Duodenal mucosa (tissue), 2 donors: ENCODE results near the gene KIRREL1.

ENCODE experiments used
- H3K27ac ChIP-seq: one replicate; pipeline ENCODE4 v1.7.0; 2013; ENCODE audit warnings: low read depth, low read length
- H3K27me3 ChIP-seq, 2 donors: one replicate each; pipeline ENCODE4 v1.7.0; 2013; ENCODE audit warnings: low read length in 2 of 2, control low read depth in 1 of 2; ENCODE audit not compliant: insufficient read depth in 2 of 2, control insufficient read depth in 1 of 2
- H3K36me3 ChIP-seq, 2 donors: one replicate each; pipeline ENCODE4 v1.7.0; 2013; ENCODE audit warnings: low read length in 2 of 2, control low read depth in 1 of 2; ENCODE audit not compliant: insufficient read depth in 2 of 2, control insufficient read depth in 1 of 2
- H3K4me1 ChIP-seq, 2 donors: one replicate each; pipeline ENCODE4 v1.7.0; 2013; ENCODE audit warnings: low read length in 2 of 2, control low read depth in 1 of 2; ENCODE audit not compliant: insufficient read depth in 2 of 2, control insufficient read depth in 1 of 2
- H3K4me3 ChIP-seq, 2 donors: one replicate each; pipeline ENCODE4 v1.7.0; 2013; ENCODE audit warnings: low read length in 2 of 2, low read depth in 1 of 2
- H3K9ac ChIP-seq, 2 donors: one replicate each; pipeline ENCODE4 v1.7.0; 2013; ENCODE audit warnings: low read length in 2 of 2, low read depth in 1 of 2
- H3K9me3 ChIP-seq, 2 donors: one replicate each; pipeline ENCODE4 v1.7.0; 2013; ENCODE audit warnings: low read length in 2 of 2, control low read depth in 1 of 2; ENCODE audit not compliant: control insufficient read depth in 1 of 2

Gene KIRREL1

DNA sequence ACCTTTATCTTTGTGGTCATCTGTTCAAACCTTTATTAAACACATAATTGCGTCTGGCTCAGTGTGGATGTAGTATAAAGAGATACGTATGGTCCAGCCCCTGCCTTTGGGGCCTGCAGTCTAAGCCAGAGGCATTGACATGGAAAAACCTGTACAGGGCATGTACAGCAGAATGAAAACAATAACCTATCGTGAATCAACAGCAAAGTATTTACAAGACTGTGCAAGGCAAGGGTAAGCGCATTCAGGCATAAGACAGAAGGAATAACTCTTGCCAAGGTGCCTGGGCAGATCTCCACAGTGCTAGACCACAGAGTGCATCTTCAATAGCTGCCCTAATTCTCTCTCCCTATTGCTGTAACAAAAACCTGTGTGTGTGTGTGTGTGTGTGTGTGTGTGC lies 35.5 kb downstream of the KIRREL1 start:
- Histone ChIP-seq H3K36me3 (no peaks in the 10 kb centered on the region), H3K27ac (no peak overlapping the region), H3K4me3 (no peak overlapping the region), H3K9me3 (no peaks in the 10 kb centered on the region), H3K9ac (no peak overlapping the region), H3K27me3 (no peaks in the 10 kb centered on the region), H3K4me1 (peaks cover 0 to 9% of the 10 kb centered on the region in 2 donors)

GRCh38 chr1:158035014-158035413 lies 41.6 kb downstream of the KIRREL1 start:
- no peaks in the 10 kb centered on the region for H3K9me3 ChIP-seq
- peaks cover 0 to 5% of the 10 kb centered on the region in 2 donors for H3K4me1 ChIP-seq
- H3K27ac ChIP-seq = no peak overlapping the region
- H3K36me3 ChIP-seq = no peaks in the 10 kb centered on the region
- H3K9ac ChIP-seq = no peak overlapping the region
- H3K27me3 ChIP-seq = peaks cover 0 to 3% of the 10 kb centered on the region in 2 donors
- no peak overlapping the region for H3K4me3 ChIP-seq

GRCh38 chr1:158035976-158036583 lies 42.6 kb downstream of the KIRREL1 start:
- H3K27me3 ChIP-seq = peaks cover 0 to 3% of the 10 kb centered on the region in 2 donors

DNA sequence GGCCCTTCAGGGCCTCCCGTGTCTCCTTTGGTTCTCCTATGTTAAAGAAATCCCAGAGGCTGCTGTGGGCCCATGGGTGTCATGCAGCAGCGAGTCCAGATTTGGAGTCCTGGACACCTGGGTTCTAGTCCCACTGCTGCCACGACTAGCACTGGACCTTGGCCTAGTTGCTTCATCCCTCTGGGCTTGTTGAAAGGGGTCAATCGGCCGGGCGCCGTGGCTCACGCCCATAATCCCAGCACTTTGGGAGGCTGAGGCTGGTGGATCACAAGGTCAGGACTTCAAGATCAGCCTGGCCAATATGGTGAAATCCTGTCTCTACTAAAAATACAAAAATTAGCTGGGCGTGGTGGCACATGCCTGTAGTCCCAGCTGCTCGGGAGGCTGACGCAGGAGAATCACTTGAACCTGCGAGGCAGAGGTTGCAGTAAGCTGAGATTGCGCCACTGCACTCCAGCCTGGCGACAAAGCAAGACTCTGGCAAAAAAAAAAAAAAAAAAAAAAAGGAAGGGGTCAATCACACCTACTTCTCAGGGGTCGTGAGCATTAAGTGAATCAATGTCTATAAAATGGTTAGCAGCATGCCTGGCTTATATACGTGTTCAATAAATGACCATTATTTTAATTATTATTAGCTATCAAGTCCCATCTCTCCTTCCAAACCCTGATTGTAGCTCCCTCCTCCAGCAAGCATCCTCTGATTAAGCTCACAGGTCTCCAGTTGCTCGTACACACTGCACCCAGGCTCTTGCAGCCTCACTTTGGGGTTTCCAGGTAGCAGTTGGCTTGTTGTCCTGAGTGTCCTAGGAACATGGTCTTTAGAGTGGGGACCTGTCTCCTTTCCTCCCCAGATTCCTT lies 43.8 kb downstream of the KIRREL1 start:
- Histone ChIP-seq H3K4me1 (peaks cover 0 to 5% of the 10 kb centered on the region in 2 donors), H3K4me3 (no peak overlapping the region), H3K36me3 (no peaks in the 10 kb centered on the region), H3K9me3 (no peaks in the 10 kb centered on the region), H3K9ac (no peak overlapping the region), H3K27me3 (peaks cover 0 to 3% of the 10 kb centered on the region in 2 donors), H3K27ac (no peak overlapping the region)

More at GRCh38 chr1:158035976-158036583, 42.6 kb downstream of the KIRREL1 start:
- no peaks in the 10 kb centered on the region for H3K36me3 ChIP-seq
- no peaks in the 10 kb centered on the region for H3K9me3 ChIP-seq
- H3K4me3 ChIP-seq = no peak overlapping the region
- no peak overlapping the region for H3K27ac ChIP-seq
- no peak overlapping the region for H3K9ac ChIP-seq
- H3K4me1 ChIP-seq = peaks cover 0 to 5% of the 10 kb centered on the region in 2 donors

- no peak overlapping the region for H3K27ac ChIP-seq
- no peak overlapping the region for H3K4me3 ChIP-seq
Observed at GRCh38 chr1:158037866-158038359, 44.5 kb downstream of the KIRREL1 start.

DNA sequence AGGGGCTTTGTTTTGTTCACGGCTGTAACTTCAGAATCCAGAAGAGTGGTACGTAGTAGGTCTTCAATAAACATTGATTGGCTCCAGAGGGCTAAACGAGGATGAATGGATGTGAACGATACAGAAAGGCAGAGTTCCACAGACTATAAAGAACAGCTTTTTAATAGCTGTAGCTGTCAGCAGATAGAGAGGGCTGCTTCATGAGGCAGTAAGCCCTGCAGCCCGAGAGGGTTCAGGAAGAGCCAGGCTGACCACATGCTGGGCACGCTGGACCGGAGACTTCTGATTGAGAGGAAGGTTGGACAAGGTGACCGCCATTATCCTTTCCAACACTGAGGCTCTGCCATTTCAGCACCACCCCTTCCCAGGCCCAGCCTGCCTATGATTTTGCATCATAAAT lies 45.3 kb downstream of the KIRREL1 start:
- H3K27ac ChIP-seq = no peak overlapping the region
- H3K4me1 ChIP-seq = peaks cover 0 to 10% of the 10 kb centered on the region in 2 donors

More at GRCh38 chr1:158037866-158038359, 44.5 kb downstream of the KIRREL1 start:
- Histone ChIP-seq H3K27me3 (peaks cover 0 to 3% of the 10 kb centered on the region in 2 donors), H3K9me3 (no peaks in the 10 kb centered on the region), H3K4me1 (peaks cover 0 to 5% of the 10 kb centered on the region in 2 donors), H3K36me3 (no peaks in the 10 kb centered on the region), H3K9ac (no peak overlapping the region)

GRCh38 chr1:158039380-158039779 lies 45.9 kb downstream of the KIRREL1 start:
- Histone ChIP-seq H3K9me3 (no peaks in the 10 kb centered on the region), H3K27ac (no peak overlapping the region), H3K9ac (no peak overlapping the region), H3K36me3 (no peaks in the 10 kb centered on the region), H3K4me3 (no peak overlapping the region), H3K27me3 (peaks cover 0 to 3% of the 10 kb centered on the region in 2 donors), H3K4me1 (peaks cover 0 to 10% of the 10 kb centered on the region in 2 donors)

More for the DNA sequence above, 45.3 kb downstream of the KIRREL1 start:
- Histone ChIP-seq H3K9me3 (no peaks in the 10 kb centered on the region), H3K36me3 (no peaks in the 10 kb centered on the region), H3K27me3 (peaks cover 0 to 3% of the 10 kb centered on the region in 2 donors), H3K4me3 (no peak overlapping the region), H3K9ac (no peak overlapping the region)

- no peak overlapping the region for H3K4me3 ChIP-seq
- H3K36me3 ChIP-seq = no peaks in the 10 kb centered on the region
- peaks cover 3 to 10% of the 10 kb centered on the region in 2 donors for H3K4me1 ChIP-seq
- H3K9ac ChIP-seq = no peak overlapping the region
- no peak overlapping the region for H3K27ac ChIP-seq
- H3K9me3 ChIP-seq = no peaks in the 10 kb centered on the region
- H3K27me3 ChIP-seq = peaks cover 0 to 3% of the 10 kb centered on the region in 2 donors
Observed at GRCh38 chr1:158040323-158040722, 46.9 kb downstream of the KIRREL1 start.

- H3K4me1 ChIP-seq = peaks cover 3 to 6% of the 10 kb centered on the region in 2 donors
- H3K9me3 ChIP-seq = no peaks in the 10 kb centered on the region
- no peak overlapping the region for H3K9ac ChIP-seq
- no peaks in the 10 kb centered on the region for H3K36me3 ChIP-seq
- H3K27ac ChIP-seq = no peak overlapping the region
- H3K4me3 ChIP-seq = no peak overlapping the region
- H3K27me3 ChIP-seq = no peaks in the 10 kb centered on the region
Observed at GRCh38 chr1:158043232-158043631, 49.8 kb downstream of the KIRREL1 start.

DNA sequence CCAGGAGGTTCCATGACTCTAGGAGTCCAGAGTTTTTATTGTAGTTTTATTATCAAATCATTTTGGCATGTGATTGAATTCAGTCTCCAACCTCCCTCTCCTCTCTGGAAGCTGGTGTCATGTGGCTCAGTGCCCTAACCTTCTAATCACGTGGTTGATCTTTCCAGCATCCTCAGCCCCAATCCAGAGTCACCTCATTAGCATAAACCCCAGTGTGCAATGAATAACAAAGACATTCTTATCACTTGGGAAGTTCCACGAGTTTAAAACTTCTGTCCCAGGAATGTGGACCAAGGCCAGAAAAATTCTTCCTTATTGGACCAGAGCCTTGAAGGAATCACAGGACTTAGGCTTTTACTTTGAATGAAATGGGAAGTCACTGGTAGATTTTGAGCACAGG lies 52.2 kb downstream of the KIRREL1 start:
- H3K36me3 ChIP-seq = no peaks in the 10 kb centered on the region
- H3K27me3 ChIP-seq = no peaks in the 10 kb centered on the region
- H3K4me1 ChIP-seq = peaks cover 6 to 7% of the 10 kb centered on the region in 2 donors
- no peak overlapping the region for H3K4me3 ChIP-seq
- no peaks in the 10 kb centered on the region for H3K9me3 ChIP-seq
- H3K9ac ChIP-seq = no peak overlapping the region
- H3K27ac ChIP-seq = no peak overlapping the region
